GM21528 (cell line): ENCODE results near the gene ZNF514.
"Not testable (repeated sequence)": the region's sequence is repeated elsewhere in the genome, so short reads cannot be mapped to it uniquely, and the experiment has no call there.

Source experiments
- ATAC-seq: cut with Tn5 transposase; IDR thresholded peaks from one replicate; pipeline ENCODE4 v1.9.1; 2021; ENCODE audit warnings: mild to moderate bottlenecking, moderate library complexity; ENCODE audit not compliant: unreplicated experiment, low FRiP score

ZNF514 gene

DNA sequence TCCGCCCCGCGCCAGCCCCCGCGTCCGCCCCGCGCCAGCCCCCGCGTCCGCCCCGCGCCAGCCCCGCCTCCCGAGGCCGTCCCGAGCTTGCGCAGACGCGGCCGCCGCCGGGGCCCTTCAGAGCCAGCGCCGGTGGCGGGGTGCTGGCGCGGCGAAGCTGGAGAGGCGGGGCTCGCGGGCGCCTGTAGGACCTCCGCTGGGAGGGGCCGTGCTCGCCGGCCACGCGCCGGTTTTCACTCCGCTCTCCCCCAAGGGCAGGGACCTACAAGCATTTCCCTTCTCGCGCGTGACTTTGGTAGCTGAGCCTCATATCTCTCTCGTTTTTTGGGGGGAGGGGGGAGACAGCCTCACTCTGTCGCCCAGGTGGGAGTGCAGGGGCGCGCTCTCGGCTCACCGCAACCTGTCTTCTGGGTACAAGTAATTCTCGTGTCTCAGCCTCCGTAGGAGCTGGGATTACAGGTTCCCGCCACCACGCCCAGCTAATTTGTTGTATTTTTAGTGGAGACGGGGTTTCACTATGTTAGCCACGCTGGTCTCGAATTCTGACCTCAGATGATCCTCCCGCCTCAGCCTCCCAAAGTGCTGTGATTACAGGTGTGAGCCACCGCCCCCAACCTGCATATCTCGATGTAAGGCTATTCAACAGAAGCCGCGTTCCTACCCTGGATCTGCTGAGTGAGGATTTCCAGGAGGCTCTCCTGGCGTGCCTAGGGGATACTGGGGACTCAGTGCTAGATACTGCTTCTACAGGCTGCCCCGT lies at the start of gene ZNF514:
TSS of gene ZNF514 (minus strand) at position 159 of the 760 bp plus-strand sequence. CDS start 6,595 bp downstream, outside the sequence.
- ATAC-seq = peak; percentile 82

DNA sequence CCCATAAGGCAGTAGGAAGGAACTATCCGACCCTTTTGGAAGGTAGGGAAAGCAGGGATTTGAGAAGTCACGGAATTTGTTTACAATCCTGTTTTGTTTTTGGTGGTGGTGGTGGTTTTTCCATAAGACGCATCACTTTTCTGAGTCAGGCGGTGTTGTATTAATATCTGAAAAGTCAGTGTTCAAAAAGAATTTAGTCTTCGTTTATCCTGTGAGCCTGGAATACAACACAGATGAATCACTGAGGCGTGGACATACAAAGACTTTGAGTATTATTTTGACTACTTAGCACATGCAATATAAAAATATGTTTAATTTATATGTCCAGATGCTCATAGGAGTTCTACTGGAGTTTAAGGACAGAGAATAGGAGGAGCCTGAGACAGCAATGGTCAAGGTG lies 48.5 kb upstream of the ZNF514 start:
- no peak for ATAC-seq

GRCh38 chr2:95207111-95207961 lies 47.7 kb upstream of the ZNF514 start, which contains the start of gene ZNF892:
Gene ZNF892, plus strand, starts transcription at chr2:95207521. Its CDS starts 295 bp downstream, at chr2:95207816.
- peak; percentile 98 for ATAC-seq

- ATAC-seq = no peak
Measured at GRCh38 chr2:95206096-95206495, 46.4 kb upstream of the ZNF514 start.

- ATAC-seq = no peak
Measured at GRCh38 chr2:95204396-95204795, 44.7 kb upstream of the ZNF514 start.

DNA sequence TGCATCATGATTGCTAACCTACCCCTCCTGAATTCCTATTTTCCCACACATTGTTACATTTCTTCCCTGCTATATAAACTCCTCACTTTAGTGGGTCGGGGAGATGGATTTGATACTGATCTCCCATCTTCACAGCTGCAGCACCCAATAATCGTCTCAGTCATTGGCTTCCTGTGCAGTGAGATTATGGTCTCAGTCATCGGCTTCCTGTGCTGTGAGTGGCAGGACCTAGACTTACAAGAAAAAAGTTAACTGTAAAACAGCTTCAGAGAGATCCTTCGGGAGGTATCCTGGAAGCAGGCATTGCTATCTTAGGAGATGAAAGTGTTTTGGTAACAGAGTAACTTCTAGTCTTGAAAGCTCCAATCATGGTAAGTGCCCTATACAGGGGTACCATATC lies 44.3 kb upstream of the ZNF514 start:
- no peak for ATAC-seq

DNA sequence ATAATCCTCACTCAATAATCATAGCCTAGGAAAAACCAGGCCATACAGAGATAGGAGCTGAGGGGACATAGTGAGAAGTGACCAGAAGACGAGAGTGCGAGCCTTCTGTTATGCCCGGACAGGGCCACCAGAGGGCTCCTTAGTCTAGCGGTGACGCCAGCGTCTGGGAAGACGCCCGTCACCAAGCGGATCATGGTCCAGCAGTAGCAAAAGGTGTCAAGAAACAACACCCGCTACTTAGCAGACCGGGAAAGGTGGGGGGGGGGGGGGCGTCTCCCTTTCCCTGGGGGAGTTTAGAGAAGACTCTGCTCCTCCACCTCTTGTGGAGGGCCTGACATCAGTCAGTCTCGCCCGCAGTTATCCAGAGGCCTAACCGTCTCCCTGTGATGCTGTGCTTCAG lies 33.3 kb upstream of the ZNF514 start:
- ATAC-seq = not testable (repeated sequence)

- no peak for ATAC-seq
Measured at GRCh38 chr2:95185973-95186372, 26.3 kb upstream of the ZNF514 start.

DNA sequence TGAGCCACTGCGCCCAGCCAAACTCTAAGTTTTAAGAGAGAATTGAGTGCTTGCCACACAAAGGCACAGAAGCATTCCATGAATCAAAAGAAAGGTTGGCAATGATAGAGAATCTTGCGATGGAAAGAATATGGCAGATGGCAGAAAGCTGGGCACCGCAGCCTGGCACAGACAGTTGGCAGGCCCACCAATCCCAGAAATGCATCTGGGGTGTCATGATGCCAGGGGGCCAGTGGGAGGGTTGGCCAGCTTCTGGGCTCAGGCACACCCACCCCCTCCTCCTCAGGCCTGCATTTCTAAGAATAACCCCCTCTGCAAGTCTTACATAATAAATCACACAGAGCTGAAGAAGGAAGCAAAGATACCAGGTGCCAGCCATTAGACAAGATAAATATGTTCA lies 25.5 kb upstream of the ZNF514 start:
- ATAC-seq = no peak

GRCh38 chr2:95181774-95182173 lies 22.1 kb upstream of the ZNF514 start:
- ATAC-seq = no peak

- no peak for ATAC-seq
Measured at GRCh38 chr2:95179451-95179850, 19.8 kb upstream of the ZNF514 start.

DNA sequence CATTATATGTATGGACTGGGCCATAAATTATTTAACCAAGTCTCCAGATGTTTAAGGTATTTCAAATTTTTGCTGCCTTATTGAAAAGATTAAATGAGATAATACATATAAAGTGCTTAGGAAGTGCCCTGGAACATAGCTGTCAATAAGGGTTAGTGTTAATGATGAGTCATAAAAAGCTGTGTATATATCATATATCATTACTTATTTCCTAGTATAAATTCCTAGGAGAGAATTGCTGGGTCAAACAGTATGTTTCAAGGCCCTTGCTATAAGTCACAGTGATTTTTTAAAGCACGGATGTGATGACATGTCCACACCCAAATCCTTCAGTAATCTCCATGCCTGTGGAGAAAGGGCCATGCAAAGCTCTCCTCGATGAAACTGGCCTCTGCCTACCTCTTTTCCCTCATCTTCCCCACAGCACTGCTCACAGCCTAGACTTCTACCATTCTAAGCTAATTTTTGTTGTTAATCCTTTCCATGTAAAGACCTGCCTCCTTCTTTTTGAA lies 14.4 kb upstream of the ZNF514 start:
- ATAC-seq = no peak

- ATAC-seq = no peak
Measured at GRCh38 chr2:95171902-95172301, 12.3 kb upstream of the ZNF514 start.

GRCh38 chr2:95166065-95166763 lies 6.6 kb upstream of the ZNF514 start:
- ATAC-seq = peak; percentile 22

DNA sequence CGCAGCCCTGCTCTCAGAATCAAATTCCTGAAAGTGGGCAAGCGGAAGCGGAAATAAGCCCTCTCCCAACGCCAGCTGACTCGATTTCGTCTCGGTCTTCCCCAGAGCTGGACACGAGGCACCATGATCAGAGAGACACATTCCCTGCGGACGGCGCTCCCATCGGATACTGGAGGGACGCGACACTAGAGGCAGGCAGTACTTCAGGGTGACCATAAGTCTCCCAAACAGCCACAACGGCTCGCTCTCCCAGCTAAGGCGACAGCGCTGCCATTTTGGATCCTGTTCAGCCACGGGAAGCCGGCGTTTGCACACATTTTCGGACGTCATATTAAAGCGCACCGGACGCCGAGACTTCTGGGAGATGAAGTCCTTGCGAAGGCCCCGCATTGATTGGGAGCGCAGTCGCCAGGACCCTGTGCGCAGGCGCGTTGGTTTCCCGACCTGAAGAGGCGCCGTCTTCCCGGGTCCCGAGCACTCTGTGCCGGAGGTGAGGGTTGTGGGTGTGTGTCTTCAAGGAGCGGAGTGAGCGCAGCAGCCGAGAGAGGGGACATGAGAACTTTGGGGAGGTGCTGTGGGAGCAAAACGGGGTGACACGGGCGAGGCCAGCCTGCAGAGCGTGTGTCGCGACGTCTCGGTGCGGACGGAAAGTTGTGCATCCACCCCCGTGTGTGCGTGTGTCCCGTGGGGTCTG lies 5.9 kb upstream of the ZNF514 start, which contains the start of gene ZNF2:
TSS of gene ZNF2 (plus strand) at position 439 of the 694 bp plus-strand sequence. CDS start 10,418 bp downstream, outside the sequence.
- ATAC-seq = peak; percentile 93

- ATAC-seq = peak; percentile 12
Measured at GRCh38 chr2:95165030-95165370, 5.4 kb upstream of the ZNF514 start.

DNA sequence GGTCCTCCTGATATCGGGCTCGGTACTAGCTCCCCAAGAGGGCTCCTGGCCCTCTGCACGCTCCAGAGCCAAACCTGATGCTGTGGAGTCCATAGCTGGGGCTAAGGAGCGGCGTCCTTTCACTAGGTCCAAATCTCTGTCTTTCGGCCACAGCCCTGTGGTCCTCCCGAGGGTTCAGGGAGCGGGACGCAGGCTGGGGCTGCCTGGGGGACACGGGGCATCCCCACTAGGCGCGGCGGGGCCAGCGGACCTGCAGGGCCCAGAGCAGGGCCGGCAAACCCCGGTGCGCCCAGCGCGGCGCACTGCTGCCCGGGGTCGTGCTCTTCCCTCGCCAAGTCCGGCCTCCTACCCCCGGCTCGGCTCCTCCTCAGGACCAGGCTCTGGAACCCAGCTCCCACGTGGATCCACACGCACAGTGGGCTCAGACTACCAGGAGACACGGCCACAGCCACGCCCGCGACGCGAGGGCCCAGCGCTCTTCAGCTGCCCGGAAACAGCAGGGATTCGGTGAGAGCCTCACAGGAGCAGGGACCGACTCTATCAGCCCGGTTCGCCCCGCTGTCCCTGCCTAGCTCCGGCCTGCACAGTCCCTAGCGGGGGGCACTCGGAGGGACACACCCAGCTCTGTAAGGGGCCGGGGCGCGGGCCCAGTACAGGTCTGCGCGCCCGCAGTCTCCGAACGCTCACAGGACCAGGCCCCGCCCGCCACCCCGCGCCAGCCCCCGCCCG lies 593 bp downstream of the ZNF514 start:
- peak; percentile 46 for ATAC-seq

DNA sequence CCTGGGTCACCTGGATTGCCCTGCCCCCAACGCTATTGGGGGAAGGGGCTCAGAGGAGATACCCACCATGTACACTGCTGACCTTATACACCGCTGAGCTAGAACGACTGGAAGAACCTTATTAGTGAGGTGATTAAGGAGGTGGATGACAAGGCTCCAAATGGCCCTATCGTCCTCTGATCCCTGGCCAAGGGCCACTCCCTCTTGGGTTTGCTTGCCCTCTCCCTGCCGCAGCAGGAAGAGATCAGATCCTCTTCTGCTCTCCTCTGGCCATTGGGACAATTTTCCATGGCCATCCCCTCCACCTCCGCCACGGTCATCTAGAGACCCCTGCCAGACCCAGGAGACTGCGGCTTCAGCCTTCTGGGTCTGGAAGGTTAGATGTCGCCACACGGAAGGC lies 1.2 kb downstream of the ZNF514 start:
- ATAC-seq = no peak

- no peak for ATAC-seq
Measured at GRCh38 chr2:95149397-95149984, 10.2 kb downstream of the ZNF514 start.
